A549 (cell line): Measurements from ENCODE around the gene RABGAP1L. TPM values are rescaled to one million over a fixed set of nuclear protein-coding genes. Genes with fewer than 3 reads are reported as not detected.
A peak's percentile ranks its signal among the peaks of the same experiment; 100 is the strongest.

Experiments used
- ATAC-seq, 2 experiments: fragments of 200-7000 bp in 1 of 2; fragments of >200 bp in 1 of 2; cut with Nextera tagmentation in 1 of 2; cut with Tn5 transposase in 1 of 2; 3 replicates each; pipeline versions ENCODE4 v1.8.0 to v1.9.1; 2018 to 2020; ENCODE audit warnings: mild to moderate bottlenecking in 1 of 2, moderate library complexity in 1 of 2
- CTCF ChIA-PET: fragments of 300-600 bp; sonication (Branson Sonifier 250); formaldehyde crosslinking; extraction: SDS; loops from one replicate; lab custom pipeline; 2021; ENCODE audit warnings: antibody characterized with exemption, inconsistent platforms; lab: Yijun Ruan, JAX
- POLR2A ChIA-PET: fragments of 350-600 bp; formaldehyde crosslinking; extraction: SDS; loops from one replicate; lab custom pipeline; 2021; ENCODE audit warnings: antibody characterized with exemption, inconsistent platforms; lab: Yijun Ruan, JAX
- DNase-seq, 2 experiments: peaks; one replicate each; pipeline versions ENCODE4 v3.0.0 to v3.0.0-alpha.2; 2011 to 2016; ENCODE audit warnings: low read depth in 1 of 2, low spot score in 1 of 2
- FAIRE-seq: peaks from 2 replicates; lab custom pipeline; 2011; peaks lifted over from hg19 to GRCh38; lab: Jason Lieb, UNC
- H3K27ac ChIP-seq, 2 experiments: fragments of >200 bp; sonication (Bioruptor Twin); formaldehyde crosslinking; 3 replicates each; pipeline ENCODE4 v1.5.1; 2016 to 2017
- H3K4me1 ChIP-seq: fragments of >200 bp; sonication (Bioruptor Twin); formaldehyde crosslinking; 3 replicates; pipeline ENCODE4 v1.6.1; 2016
- H3K4me2 ChIP-seq: fragments of >200 bp; sonication (Bioruptor Twin); formaldehyde crosslinking; 3 replicates; pipeline ENCODE4 v1.6.1; 2016
- H3K4me3 ChIP-seq: fragments of >200 bp; sonication (Bioruptor Twin); formaldehyde crosslinking; 3 replicates; pipeline ENCODE4 v1.5.1; 2016
- H3K9me3 ChIP-seq: fragments of >200 bp; sonication (Bioruptor Twin); formaldehyde crosslinking; 3 replicates; pipeline ENCODE4 v1.6.1; 2016
- CBX2 ChIP-seq: fragments of 200-600 bp; sonication (generic); IDR thresholded peaks from 2 replicates; pipeline ENCODE4 v1.6.1; 2016; ENCODE audit warnings: low read depth, mild to moderate bottlenecking, borderline replicate concordance
- CTCF ChIP-seq: fragments of >200 bp; sonication (Bioruptor Twin); formaldehyde crosslinking; IDR thresholded peaks from 3 replicates; pipeline ENCODE4 v1.5.1; 2016
- EHF ChIP-seq: fragments of 250-450 bp; sonication (Bioruptor Pico); IDR thresholded peaks from 2 replicates; pipeline ENCODE4 v1.5.0; 2020; ENCODE audit warnings: mild to moderate bottlenecking
- ESRRA ChIP-seq: fragments of 150-350 bp; IDR thresholded peaks from 2 replicates; pipeline ENCODE4 v1.6.1; 2014; ENCODE audit warnings: mild to moderate bottlenecking, low read length, borderline replicate concordance
- FOSB ChIP-seq: fragments of 250-450 bp; sonication (Bioruptor Pico); IDR thresholded peaks from 2 replicates; pipeline ENCODE4 v1.5.0; 2020; ENCODE audit warnings: mild to moderate bottlenecking, moderate library complexity
- GATA3 ChIP-seq: IDR thresholded peaks from 2 replicates; pipeline ENCODE4 v1.6.1; 2012; ENCODE audit warnings: borderline replicate concordance
- HDAC2 ChIP-seq: fragments of 200-600 bp; sonication (generic); IDR thresholded peaks from 2 replicates; pipeline ENCODE4 v1.6.1; 2016
- HES2 ChIP-seq: fragments of >200 bp; sonication (Bioruptor Twin); formaldehyde crosslinking; IDR thresholded peaks from 2 replicates; pipeline ENCODE4 v1.6.1; 2016
- HMGXB4 ChIP-seq: fragments of 250-450 bp; sonication (Bioruptor Pico); IDR thresholded peaks from 2 replicates; pipeline ENCODE4 v1.5.0; 2021; ENCODE audit warnings: mild to moderate bottlenecking, moderate library complexity, borderline replicate concordance
- HOXA7 ChIP-seq: fragments of 250-450 bp; sonication (Bioruptor Pico); IDR thresholded peaks from 2 replicates; pipeline ENCODE4 v1.5.0; 2020; ENCODE audit warnings: mild to moderate bottlenecking, moderate library complexity
- HOXB13 ChIP-seq: fragments of 250-450 bp; sonication (Bioruptor Pico); IDR thresholded peaks from 2 replicates; pipeline ENCODE4 v1.5.0; 2020; ENCODE audit warnings: low read depth, mild to moderate bottlenecking, moderate library complexity
- KDM5A ChIP-seq: fragments of 200-600 bp; sonication (generic); IDR thresholded peaks from 2 replicates; pipeline ENCODE4 v1.6.1; 2016; ENCODE audit warnings: antibody characterized with exemption, mild to moderate bottlenecking
- MAZ ChIP-seq: fragments of 150-350 bp; IDR thresholded peaks from 2 replicates; pipeline ENCODE4 v1.6.1; 2014; ENCODE audit warnings: antibody characterized with exemption, low read depth, low read length, borderline replicate concordance
- NPAS2 ChIP-seq: fragments of 250-450 bp; sonication (Bioruptor Pico); IDR thresholded peaks from 2 replicates; pipeline ENCODE4 v1.8.0; 2022; ENCODE audit warnings: mild to moderate bottlenecking, moderate library complexity, borderline replicate concordance
- NR3C1 ChIP-seq: fragments of >200 bp; sonication (Bioruptor Twin); formaldehyde crosslinking; IDR thresholded peaks from 3 replicates; pipeline ENCODE4 v1.6.1; 2017
- RAD21 ChIP-seq, 2 experiments: fragments of >200 bp in 1 of 2; sonication (Bioruptor Twin) in 1 of 2; formaldehyde crosslinking in 1 of 2; IDR thresholded peaks in 1 of 2; conservative IDR thresholded peaks in 1 of 2; 2 replicates in 1 of 2; 3 replicates in 1 of 2; pipeline ENCODE4 v1.6.1; 2012 to 2018; ENCODE audit warnings: inconsistent platforms in 1 of 2
- RARB ChIP-seq: fragments of 250-450 bp; sonication (Bioruptor Pico); IDR thresholded peaks from 2 replicates; pipeline ENCODE4 v1.8.0; 2021; ENCODE audit warnings: mild to moderate bottlenecking, moderate library complexity
- RCOR1 ChIP-seq: fragments of 150-350 bp; IDR thresholded peaks from 2 replicates; pipeline ENCODE4 v1.6.1; 2014; ENCODE audit warnings: antibody characterized with exemption, low read length, low read depth
- SMC3 ChIP-seq: fragments of >200 bp; sonication (Bioruptor Twin); formaldehyde crosslinking; IDR thresholded peaks from 3 replicates; pipeline ENCODE4 v1.6.1; 2018; ENCODE audit warnings: inconsistent platforms
- ZFP36 ChIP-seq: fragments of 450-650 bp; IDR thresholded peaks from 2 replicates; pipeline ENCODE4 v1.6.1; 2014; ENCODE audit warnings: borderline replicate concordance; ENCODE audit not compliant: partially characterized antibody
- WGBS: methylation state at CpG from one replicate; pipeline ENCODE4 v1.1.6; 2017; ENCODE audit errors: missing lambda C conversion rate; 5-methylcytosine and 5-hydroxymethylcytosine counted together
- polyA plus RNA-seq, 4 experiments: library from polyadenylated mRNA; depleted of rRNA in 3 of 4; stranded (reverse); fragments of >200 nt; fragmentation: RNase III in 1 of 4; extraction: RNeasy Plus Mini Kit Qiagen cat#74134 plus additional on column Dnase treatment in 1 of 4; gene quantifications; 2 replicates in 3 of 4; 3 replicates in 1 of 4; pipeline ENCODE4 v1.2.3, GENCODE V29; 2011 to 2017
- TF ChIP-seq, protein P1 (sequence below): fragments of >200 bp; sonication (Bioruptor Twin); formaldehyde crosslinking; IDR thresholded peaks from 3 replicates; pipeline ENCODE4 v1.6.1; 2016
- TF ChIP-seq, protein P2 (sequence below): IDR thresholded peaks from 2 replicates; pipeline ENCODE4 v1.6.1; 2012

The RABGAP1L gene
- polyA plus RNA-seq, 2 of the 4 experiments (the other 2 are of a cell fraction), result 8.2 to 18.6 TPM

GRCh38 chr1:174768949-174769348 lies 609.6 kb downstream of the RABGAP1L start:
- Histone ChIP-seq H3K27ac (no peak overlapping the region), H3K4me3 (no peak overlapping the region), H3K4me1 (no peaks in the 10 kb centered on the region), H3K9me3 (no peaks in the 10 kb centered on the region), H3K4me2 (no peak overlapping the region)
- no peak for TF ChIP-seq ZFP36
- no peak for TF ChIP-seq ESRRA
- no peak for TF ChIP-seq NR3C1
- no peak for TF ChIP-seq HOXB13 (CRISPR knock-in tag)
- TF ChIP-seq, protein P1, sequence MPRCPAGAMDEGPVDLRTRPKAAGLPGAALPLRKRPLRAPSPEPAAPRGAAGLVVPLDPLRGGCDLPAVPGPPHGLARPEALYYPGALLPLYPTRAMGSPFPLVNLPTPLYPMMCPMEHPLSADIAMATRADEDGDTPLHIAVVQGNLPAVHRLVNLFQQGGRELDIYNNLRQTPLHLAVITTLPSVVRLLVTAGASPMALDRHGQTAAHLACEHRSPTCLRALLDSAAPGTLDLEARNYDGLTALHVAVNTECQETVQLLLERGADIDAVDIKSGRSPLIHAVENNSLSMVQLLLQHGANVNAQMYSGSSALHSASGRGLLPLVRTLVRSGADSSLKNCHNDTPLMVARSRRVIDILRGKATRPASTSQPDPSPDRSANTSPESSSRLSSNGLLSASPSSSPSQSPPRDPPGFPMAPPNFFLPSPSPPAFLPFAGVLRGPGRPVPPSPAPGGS, result no peak
- no peak for TF ChIP-seq HES2
- no peak for TF ChIP-seq EHF (CRISPR knock-in tag)
- no peak for TF ChIP-seq NPAS2
- TF ChIP-seq KDM5A, result no peak
- TF ChIP-seq, protein P2, sequence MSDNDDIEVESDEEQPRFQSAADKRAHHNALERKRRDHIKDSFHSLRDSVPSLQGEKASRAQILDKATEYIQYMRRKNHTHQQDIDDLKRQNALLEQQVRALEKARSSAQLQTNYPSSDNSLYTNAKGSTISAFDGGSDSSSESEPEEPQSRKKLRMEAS, result no peak
- no peak for TF ChIP-seq GATA3
- no peak for TF ChIP-seq CBX2
- no peak for TF ChIP-seq RCOR1
- no peak for TF ChIP-seq MAZ
- TF ChIP-seq HOXA7 (CRISPR knock-in tag), result no peak
- TF ChIP-seq RARB (CRISPR knock-in tag), result no peak
- 48% methylated on average over 2 of the region's 2 CpGs for WGBS
- ChIA-PET CTCF (interaction anchor here (0.7 to 1.2 kb wide), 5 partner anchors 196 to 377 kb away, joined by 3 to 8 read pairs (median 4); no protein-coding TSS in a partner anchor), POLR2A (no interaction called here)
- ATAC-seq, result no peak
- DNase-seq, result no peak
- FAIRE-seq, result no peak

- Histone ChIP-seq H3K4me3 (no peak overlapping the region), H3K4me2 (no peak overlapping the region), H3K4me1 (no peaks in the 10 kb centered on the region), H3K9me3 (no peaks in the 10 kb centered on the region), H3K27ac (no peak overlapping the region)
- ChIA-PET CTCF (interaction anchor here (0.7 to 1.5 kb wide), 13 partner anchors 10 to 235 kb away, joined by 3 to 8 read pairs (median 4); partner anchors contain the start of gene CACYBP), POLR2A (interaction anchor here (1.6 kb wide), 1 partner anchor 229 kb away, joined by 4 read pairs; the partner anchor contains the start of gene CACYBP)
- peak; percentile 66 to 72; a peak in 4 of 6 replicates for ATAC-seq
- peak; percentile 39 for FAIRE-seq
- DNase-seq, result peak; percentile 19 to 62
- TF ChIP-seq CTCF (peak; percentile 90), RAD21 (conservative IDR thresholded peaks at IDR 0.05 in 1 of 2, IDR thresholded peaks at IDR 0.05 in 1 of 2) (peak; percentile 88 to 90), SMC3 (peak; percentile 73), NPAS2 (no peak), HMGXB4 (CRISPR knock-in tag) (no peak), HDAC2 (no peak), FOSB (CRISPR knock-in tag) (no peak), KDM5A (no peak)
Measured at GRCh38 chr1:174769961-174770549, 610.7 kb downstream of the RABGAP1L start.
